Panc1 (cell line): ENCODE results near the gene CD1C.

Source experiments
- POLR2AphosphoS5 ChIP-seq: IDR thresholded peaks from 2 replicates; pipeline ENCODE4 v1.6.1; 2012; ENCODE audit warnings: mild to moderate bottlenecking, low read depth, low read length, moderate library complexity
- SIN3A ChIP-seq: IDR thresholded peaks from 2 replicates; pipeline ENCODE4 v1.6.1; 2012; ENCODE audit warnings: low read depth, mild to moderate bottlenecking, low read length, moderate library complexity, borderline replicate concordance; ENCODE audit not compliant: insufficient read depth
- TF ChIP-seq, protein P1 (sequence below): fragments of 450-650 bp; IDR thresholded peaks from 2 replicates; pipeline ENCODE4 v1.5.1; 2017; ENCODE audit warnings: mild to moderate bottlenecking

DNA sequence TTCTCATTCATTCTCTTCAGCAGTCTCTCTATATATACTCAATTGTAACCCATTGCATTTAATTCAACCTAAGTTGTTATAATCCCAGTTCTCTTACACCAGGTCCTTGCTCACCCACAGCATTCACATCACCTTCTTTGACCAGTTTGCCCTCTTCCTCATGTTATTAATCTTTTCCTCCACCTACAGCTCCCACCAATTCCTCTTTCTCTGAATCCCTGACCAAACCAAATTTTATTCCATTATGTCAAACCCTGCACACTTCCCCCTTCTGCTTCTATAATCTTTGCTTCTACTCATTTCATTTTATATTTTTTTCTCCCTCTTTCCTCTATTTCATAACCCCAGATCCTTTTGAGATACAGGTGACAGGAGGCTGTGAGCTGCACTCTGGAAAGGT, 34.1 kb upstream of the CD1C start:
- TF ChIP-seq, protein P1, sequence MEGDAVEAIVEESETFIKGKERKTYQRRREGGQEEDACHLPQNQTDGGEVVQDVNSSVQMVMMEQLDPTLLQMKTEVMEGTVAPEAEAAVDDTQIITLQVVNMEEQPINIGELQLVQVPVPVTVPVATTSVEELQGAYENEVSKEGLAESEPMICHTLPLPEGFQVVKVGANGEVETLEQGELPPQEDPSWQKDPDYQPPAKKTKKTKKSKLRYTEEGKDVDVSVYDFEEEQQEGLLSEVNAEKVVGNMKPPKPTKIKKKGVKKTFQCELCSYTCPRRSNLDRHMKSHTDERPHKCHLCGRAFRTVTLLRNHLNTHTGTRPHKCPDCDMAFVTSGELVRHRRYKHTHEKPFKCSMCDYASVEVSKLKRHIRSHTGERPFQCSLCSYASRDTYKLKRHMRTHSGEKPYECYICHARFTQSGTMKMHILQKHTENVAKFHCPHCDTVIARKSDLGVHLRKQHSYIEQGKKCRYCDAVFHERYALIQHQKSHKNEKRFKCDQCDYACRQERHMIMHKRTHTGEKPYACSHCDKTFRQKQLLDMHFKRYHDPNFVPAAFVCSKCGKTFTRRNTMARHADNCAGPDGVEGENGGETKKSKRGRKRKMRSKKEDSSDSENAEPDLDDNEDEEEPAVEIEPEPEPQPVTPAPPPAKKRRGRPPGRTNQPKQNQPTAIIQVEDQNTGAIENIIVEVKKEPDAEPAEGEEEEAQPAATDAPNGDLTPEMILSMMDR = no peak
- no peak for TF ChIP-seq POLR2AphosphoS5
- no peak for TF ChIP-seq SIN3A
